Activated CD4-positive, alpha-beta T cell treated with anti-CD3 and anti-CD28 coated beads, Interleukin-2, amount 50 U/mL, for 16 hours (primary cell): ENCODE data around the gene OR5K2.
A peak's percentile ranks its signal among the peaks of the same experiment; 100 is the strongest.

Experiments
- DNase-seq: peaks from one replicate; pipeline ENCODE4 v3.0.0-alpha.2; 2020

Gene OR5K2

GRCh38 chr3:98525494-98525893, 28.0 kb downstream of the OR5K2 start:
- DNase-seq, result peak; percentile 75

GRCh38 chr3:98528474-98529346, 31.2 kb downstream of the OR5K2 start:
- no peak for DNase-seq

DNA sequence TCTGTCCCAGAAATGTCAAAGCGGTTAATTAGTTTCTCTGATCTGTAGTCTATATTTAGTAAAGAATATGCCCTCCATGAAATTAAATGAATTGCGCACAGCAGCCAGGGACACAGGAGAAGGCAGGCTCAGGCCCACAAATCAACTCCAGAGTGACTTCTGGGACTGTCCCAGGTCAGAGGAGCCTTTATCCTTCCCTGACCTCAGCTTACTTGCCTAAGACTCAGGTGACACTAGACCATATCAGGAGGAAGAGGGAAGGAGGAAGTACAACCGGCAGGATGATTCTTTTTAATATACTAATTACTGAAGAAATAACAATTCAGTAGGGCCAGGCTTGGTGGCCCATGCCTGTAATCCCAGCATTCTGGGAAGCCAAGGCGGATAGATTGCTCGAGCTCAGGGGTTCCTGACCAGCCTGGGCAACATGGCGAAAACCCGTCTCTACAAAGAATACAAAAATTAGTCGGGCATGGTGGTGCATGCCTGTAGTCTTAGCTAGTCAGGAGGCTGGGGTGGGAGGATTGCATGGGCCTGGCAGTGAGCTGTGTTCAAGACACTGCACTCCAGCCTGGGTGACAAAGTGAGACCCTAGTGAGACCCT, 32.5 kb downstream of the OR5K2 start:
- DNase-seq, result no peak

DNA sequence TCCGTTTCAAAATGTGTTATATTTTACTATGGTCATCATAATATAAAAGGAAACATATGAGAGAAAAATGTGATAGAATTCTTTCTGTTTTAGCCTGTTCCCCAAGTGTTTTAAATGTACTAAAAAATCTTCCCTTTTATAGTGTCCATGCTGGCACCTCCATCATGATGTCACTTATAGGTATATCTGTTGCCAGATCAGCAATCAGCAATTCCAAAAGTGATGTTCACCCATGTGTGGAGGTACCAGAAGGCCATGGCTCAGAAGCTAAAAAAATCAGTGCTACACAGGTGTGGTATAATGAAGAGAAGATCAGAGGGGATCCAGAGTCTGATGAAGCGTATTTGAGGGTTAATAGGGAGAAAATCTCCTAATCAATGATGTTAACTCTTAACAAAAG, 33.2 kb downstream of the OR5K2 start:
- no peak for DNase-seq

GRCh38 chr3:98531622-98532274, 34.3 kb downstream of the OR5K2 start, which contains the start of gene GPR15:
TSS of gene GPR15 (plus strand) at chr3:98531978. CDS start at chr3:98532034, 56 bp downstream.
- DNase-seq, result no peak

DNA sequence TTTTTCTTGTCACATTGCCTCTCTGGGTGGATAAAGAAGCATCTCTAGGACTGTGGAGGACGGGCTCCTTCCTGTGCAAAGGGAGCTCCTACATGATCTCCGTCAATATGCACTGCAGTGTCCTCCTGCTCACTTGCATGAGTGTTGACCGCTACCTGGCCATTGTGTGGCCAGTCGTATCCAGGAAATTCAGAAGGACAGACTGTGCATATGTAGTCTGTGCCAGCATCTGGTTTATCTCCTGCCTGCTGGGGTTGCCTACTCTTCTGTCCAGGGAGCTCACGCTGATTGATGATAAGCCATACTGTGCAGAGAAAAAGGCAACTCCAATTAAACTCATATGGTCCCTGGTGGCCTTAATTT, 34.8 kb downstream of the OR5K2 start:
- no peak for DNase-seq

- DNase-seq, result no peak
Observed at GRCh38 chr3:98532709-98533571, 35.5 kb downstream of the OR5K2 start.

DNA sequence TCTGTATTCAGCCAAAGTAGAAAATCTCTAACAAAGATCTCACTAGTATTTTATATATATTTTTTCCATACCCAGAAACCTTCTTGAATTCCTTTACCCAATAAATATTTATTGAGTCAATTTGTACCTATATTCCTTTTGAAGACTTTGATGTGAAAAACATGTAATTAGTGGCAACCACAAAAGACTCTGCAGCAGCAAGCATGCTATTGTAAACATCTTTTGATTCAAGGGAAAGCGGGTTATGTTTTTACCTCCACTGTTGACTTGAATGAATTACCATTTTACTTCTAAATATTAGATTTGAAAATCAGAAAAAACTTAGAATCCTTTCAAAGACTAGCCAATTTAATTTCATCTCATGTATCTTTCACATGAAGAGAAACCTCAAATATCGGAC, 36.7 kb downstream of the OR5K2 start:
- DNase-seq, result no peak

GRCh38 chr3:98534734-98535133, 37.3 kb downstream of the OR5K2 start:
- no peak for DNase-seq

- peak; percentile 93 for DNase-seq
Observed at GRCh38 chr3:98536456-98537017, 39.1 kb downstream of the OR5K2 start.

GRCh38 chr3:98540346-98540745, 42.9 kb downstream of the OR5K2 start:
- DNase-seq, result peak; percentile 87

DNA sequence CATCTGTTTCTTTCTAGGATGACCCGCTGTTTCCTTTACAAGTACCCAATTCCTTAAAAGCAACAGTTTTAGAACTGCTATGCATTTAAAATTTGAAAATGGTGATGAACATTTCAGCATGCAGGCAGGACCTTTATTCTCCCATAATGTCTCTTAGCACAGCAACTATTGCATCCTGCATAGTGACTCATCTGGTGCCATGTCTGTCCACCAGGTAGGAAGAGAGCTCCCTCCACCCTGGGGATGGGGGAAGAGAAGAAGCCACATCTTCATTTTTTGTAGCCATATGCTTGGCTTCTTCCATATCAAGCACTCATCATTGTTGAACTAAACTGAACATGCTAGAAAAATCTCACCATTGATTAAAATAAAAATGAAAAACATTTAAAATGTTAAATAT, 44.2 kb downstream of the OR5K2 start:
- peak; percentile 61 for DNase-seq

DNA sequence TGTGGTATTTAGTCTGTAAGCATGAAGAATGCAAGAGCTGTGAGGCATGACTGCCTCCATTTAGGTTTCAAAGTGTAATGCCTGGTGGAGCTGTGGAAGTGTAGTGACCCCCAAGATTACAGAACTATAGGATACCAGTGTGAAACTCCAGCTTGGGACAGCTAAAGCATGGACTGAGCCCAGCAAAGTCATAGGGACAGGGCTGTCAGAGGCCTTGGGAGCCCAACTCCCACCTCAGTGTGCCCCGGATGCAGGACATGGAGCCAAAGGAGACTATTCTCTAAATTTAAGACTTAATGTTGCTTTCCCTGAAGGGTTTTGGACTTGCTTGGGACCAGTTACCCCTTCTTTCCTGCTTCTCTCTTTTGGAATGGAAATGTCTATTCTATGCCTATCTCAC, 45.1 kb downstream of the OR5K2 start:
- no peak for DNase-seq

DNA sequence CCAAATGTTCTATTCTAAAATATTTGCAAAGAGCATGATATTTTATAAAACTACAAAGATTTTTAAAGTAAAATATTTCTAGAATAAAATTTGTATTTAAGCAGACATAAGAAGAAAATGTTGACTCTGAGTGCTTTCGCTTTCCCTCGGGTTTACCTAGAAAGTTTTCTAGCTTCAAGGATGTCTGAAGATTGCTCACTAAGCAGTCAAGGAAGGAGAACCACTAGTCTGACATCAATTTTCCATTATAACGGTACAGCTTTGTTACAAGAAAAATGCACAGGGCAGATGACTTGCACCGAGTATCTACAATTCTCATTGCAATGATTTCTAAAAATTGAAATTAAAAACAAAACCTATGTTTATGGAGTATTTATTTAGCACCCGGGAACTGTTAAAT, 48.5 kb downstream of the OR5K2 start:
- DNase-seq, result peak; percentile 80
